SK-N-MC (cell line): ENCODE results near the gene TCERG1L.

Experiments
- DNase-seq: peaks from one replicate; pipeline ENCODE4 v3.0.0-alpha.2; 2011; ENCODE audit warnings: low read depth, low spot score
- H3K27ac ChIP-seq: fragments of 200-600 bp; sonication (generic); 2 replicates; pipeline ENCODE4 v1.5.1; 2016; ENCODE audit warnings: mixed run types
- H3K36me3 ChIP-seq: fragments of 200-600 bp; sonication (generic); 2 replicates; pipeline ENCODE4 v1.6.1; 2017; ENCODE audit warnings: antibody characterized with exemption, low read length, mixed read lengths; ENCODE audit not compliant: insufficient read depth
- H3K4me3 ChIP-seq: fragments of 200-600 bp; sonication (generic); 2 replicates; pipeline ENCODE4 v1.5.1; 2016
- H3K9ac ChIP-seq: fragments of 200-600 bp; sonication (generic); 2 replicates; pipeline ENCODE4 v1.8.0; 2017; ENCODE audit warnings: mixed run types, mixed read lengths; ENCODE audit not compliant: insufficient read length
- H3K9me3 ChIP-seq: fragments of 200-600 bp; sonication (generic); 2 replicates; pipeline ENCODE4 v1.6.1; 2017; ENCODE audit warnings: low read depth, mild to moderate bottlenecking, antibody characterized with exemption, low read length, moderate library complexity, mixed read lengths
- EZH2 ChIP-seq: fragments of 200-600 bp; sonication (generic); IDR thresholded peaks from one replicate; pipeline ENCODE4 v1.6.1; 2017; ENCODE audit warnings: antibody characterized with exemption
- FOXP2 ChIP-seq: optimal IDR thresholded peaks from 2 replicates; pipeline ENCODE3; 2011; ENCODE audit warnings: mild to moderate bottlenecking, moderate library complexity; ENCODE audit not compliant: insufficient read depth; ENCODE audit errors: extremely low read length, control extremely low read depth
- POLR2AphosphoS5 ChIP-seq: IDR thresholded peaks from 2 replicates; pipeline ENCODE4 v1.6.1; 2012; ENCODE audit warnings: mild to moderate bottlenecking, low read depth, low read length, borderline replicate concordance

Gene TCERG1L

DNA sequence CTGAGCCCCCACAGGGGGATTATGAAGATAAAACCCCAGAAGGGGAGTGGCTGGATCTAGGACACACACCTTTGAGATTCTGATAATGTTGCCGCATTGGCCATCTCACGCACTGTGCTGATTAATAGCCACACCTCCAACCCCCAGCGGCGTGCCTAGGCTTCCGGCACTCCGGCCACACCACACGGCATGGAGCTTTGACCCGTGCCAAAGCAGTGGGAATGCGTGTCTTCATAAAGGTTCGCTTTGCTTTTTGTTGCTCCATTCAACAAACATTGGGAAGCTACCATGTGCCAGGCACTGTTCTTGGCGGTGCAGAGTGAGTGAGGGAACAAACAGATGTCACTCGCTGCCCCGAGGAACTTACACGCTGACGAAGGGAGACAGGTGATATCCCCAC is 117.6 kb downstream of the TCERG1L start:
- no peak overlapping the region for H3K9ac ChIP-seq
- no peak for DNase-seq
- no peak overlapping the region for H3K27ac ChIP-seq
- H3K9me3 ChIP-seq = no peaks in the 10 kb centered on the region
- TF ChIP-seq FOXP2 (no peak), POLR2AphosphoS5 (no peak)
- H3K36me3 ChIP-seq = no peaks in the 10 kb centered on the region
- no peak overlapping the region for H3K4me3 ChIP-seq

GRCh38 chr10:131188494-131188893 is 123.0 kb downstream of the TCERG1L start:
- no peak for DNase-seq
- Histone ChIP-seq H3K27ac (no peak overlapping the region), H3K9me3 (no peaks in the 10 kb centered on the region), H3K4me3 (no peak overlapping the region), H3K36me3 (no peaks in the 10 kb centered on the region), H3K9ac (no peak overlapping the region)
- no peak for TF ChIP-seq FOXP2
- TF ChIP-seq POLR2AphosphoS5 = no peak
- no peak for TF ChIP-seq EZH2

DNA sequence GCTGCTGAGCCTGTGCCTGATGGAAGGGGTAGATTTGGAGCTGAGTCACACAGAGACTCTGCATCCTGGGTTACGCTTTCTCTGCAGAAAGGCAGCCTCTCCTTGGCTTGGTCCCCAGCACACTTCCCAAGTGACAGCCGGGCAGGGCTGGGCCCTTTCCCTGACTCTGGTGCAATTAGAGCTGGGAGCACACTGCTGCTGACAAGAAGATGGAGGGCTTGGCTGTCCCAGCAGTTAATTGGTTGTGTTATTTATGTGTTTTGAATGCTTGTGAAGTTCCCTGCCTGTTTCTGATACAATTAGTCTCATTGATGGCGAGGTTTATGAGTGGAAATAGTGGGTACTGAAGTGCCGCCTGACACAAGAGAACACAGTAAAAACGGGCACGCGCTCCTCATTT is 123.6 kb downstream of the TCERG1L start:
- no peak overlapping the region for H3K9ac ChIP-seq
- no peaks in the 10 kb centered on the region for H3K9me3 ChIP-seq
- no peak for TF ChIP-seq EZH2
- no peak for TF ChIP-seq POLR2AphosphoS5
- TF ChIP-seq FOXP2 = no peak
- no peak overlapping the region for H3K27ac ChIP-seq
- H3K36me3 ChIP-seq = no peaks in the 10 kb centered on the region
- H3K4me3 ChIP-seq = no peak overlapping the region
- DNase-seq = no peak

- no peaks in the 10 kb centered on the region for H3K36me3 ChIP-seq
- no peak for TF ChIP-seq EZH2
- no peak for TF ChIP-seq POLR2AphosphoS5
- TF ChIP-seq FOXP2 = no peak
- H3K9me3 ChIP-seq = no peaks in the 10 kb centered on the region
- H3K4me3 ChIP-seq = no peak overlapping the region
- no peak overlapping the region for H3K9ac ChIP-seq
- DNase-seq = no peak
- no peak overlapping the region for H3K27ac ChIP-seq
These were observed 124.2 kb downstream of the TCERG1L start for GRCh38 chr10:131187274-131187673.

DNA sequence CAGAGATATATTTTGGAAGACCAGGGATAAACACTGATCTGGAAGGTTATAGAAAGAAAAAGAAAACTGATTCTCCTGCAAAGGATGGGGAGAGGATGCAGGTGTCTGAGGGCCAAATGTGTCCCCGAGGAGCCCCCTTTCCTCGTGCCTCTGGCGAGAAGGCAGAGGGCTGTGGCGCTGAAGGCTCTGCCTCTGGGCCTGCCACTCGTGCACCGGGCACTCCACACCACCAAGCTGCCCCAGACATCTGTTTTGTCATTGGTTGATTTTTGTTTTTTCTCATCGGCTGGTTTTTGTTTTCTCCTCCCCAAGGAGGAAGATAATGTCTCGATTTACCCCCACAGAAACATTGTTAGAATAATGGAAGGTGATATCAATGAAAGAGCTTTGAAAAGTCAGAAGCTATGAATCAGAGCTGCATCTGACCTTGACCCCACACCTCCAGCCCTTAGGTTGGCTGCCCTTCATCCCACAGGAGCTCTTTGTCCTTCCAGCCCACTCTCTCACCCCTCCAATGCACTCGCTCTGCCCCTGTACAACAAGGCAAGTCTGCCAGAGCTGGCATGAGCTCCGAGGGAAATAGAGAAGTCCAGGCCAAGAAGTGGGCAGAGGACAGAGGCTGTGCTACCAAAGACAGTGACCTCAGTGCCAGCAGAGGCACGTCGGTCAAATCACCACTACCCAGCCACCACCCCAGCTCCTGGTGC is 124.8 kb downstream of the TCERG1L start:
- no peak for TF ChIP-seq FOXP2
- TF ChIP-seq EZH2 = no peak
- no peak for TF ChIP-seq POLR2AphosphoS5
- H3K27ac ChIP-seq = no peak overlapping the region
- H3K9ac ChIP-seq = no peak overlapping the region

GRCh38 chr10:131184503-131184902 is 127.0 kb downstream of the TCERG1L start:
- Histone ChIP-seq H3K36me3 (no peaks in the 10 kb centered on the region), H3K9me3 (no peaks in the 10 kb centered on the region), H3K9ac (no peak overlapping the region), H3K27ac (no peak overlapping the region), H3K4me3 (no peak overlapping the region)
- DNase-seq = no peak
- TF ChIP-seq FOXP2 (no peak), EZH2 (no peak)

More for the DNA sequence above, 124.8 kb downstream of the TCERG1L start:
- Histone ChIP-seq H3K36me3 (no peaks in the 10 kb centered on the region), H3K9me3 (no peaks in the 10 kb centered on the region), H3K4me3 (no peak overlapping the region)
- no peak for DNase-seq

DNA sequence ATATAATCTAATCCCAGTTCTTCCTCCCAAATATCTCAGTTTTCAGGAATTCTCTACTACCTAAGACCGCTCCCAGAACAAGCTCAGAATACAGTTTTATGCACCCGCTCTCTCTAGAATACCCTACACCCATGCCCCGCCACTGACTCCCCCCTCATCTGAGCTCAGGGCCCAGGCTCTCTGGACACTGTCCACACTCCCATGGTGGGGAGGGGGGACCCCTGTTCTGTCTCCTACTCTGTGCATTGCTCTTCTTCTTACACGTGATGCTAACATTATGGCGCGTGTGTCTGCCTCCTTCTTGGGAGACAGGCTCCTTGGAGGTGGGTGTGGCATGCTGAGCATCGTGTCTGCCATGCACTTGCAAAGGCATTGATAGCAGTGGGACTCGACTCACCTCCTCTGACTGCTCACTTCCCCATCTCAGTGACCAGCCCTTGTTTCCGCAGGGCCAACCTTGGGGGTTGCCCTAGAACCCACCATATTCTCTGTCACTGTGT is 127.9 kb downstream of the TCERG1L start:
- no peak overlapping the region for H3K4me3 ChIP-seq
- H3K27ac ChIP-seq = no peak overlapping the region
- TF ChIP-seq POLR2AphosphoS5 = no peak
- no peak for TF ChIP-seq EZH2
- no peak for TF ChIP-seq FOXP2
- H3K9ac ChIP-seq = no peak overlapping the region
- no peak for DNase-seq
- no peaks in the 10 kb centered on the region for H3K36me3 ChIP-seq
- H3K9me3 ChIP-seq = no peaks in the 10 kb centered on the region

DNA sequence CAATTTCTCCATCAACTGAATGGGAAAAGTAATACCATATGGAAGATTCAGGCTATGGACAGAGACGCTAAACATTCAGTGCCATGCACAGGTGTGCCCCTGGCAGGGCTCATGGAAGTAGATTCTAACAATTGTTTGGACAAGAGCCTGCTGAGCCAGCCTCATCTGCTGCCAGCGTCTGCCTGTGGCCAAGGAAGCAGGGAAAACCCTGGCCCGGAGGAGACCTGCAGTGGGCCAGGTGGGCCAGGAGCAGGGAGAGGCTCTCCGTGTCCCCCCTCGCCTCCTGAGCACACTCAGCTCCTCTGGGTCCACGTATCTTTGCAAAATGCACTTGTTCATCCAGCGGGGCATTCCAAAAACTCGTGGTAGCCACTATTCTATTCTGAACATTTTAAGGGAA is 130.1 kb downstream of the TCERG1L start:
- H3K9me3 ChIP-seq = no peaks in the 10 kb centered on the region
- no peak overlapping the region for H3K4me3 ChIP-seq
- no peak for DNase-seq
- H3K27ac ChIP-seq = no peak overlapping the region
- no peaks in the 10 kb centered on the region for H3K36me3 ChIP-seq
- H3K9ac ChIP-seq = no peak overlapping the region
- no peak for TF ChIP-seq EZH2
- TF ChIP-seq FOXP2 = no peak
- no peak for TF ChIP-seq POLR2AphosphoS5
